ENCODE data around the gene WIPF3.

DNA sequence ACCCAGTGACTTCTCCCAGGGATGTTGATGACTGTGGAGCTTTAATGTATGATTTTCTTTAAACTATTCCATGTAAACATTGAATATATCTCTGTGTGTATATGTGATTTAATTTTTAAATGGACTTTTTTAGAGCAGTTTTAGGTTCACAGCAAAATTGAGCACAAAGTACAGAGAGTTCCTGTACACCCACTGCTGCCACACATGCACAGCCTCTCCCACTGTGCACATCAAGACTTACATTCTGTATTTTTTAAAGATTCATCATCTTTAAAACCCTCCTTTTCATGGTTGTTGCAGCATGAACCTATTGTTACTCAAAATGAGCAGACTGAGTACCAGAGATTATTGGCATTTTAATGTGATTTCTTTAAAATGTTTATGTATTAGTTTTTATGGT, 51.3 kb downstream of the WIPF3 start:
- TF ChIP-seq GATA2 (IDR thresholded peaks at IDR 0.05; ENCODE audit: low read depth, low read length) (no peak), GATA3 (IDR thresholded peaks at IDR 0.05; ENCODE audit: low read depth, low read length) (no peak)
